Measurements from ENCODE around the gene PROM1. TPM values are rescaled to one million over a fixed set of nuclear protein-coding genes. Genes with fewer than 3 reads are reported as not detected.

Gene PROM1
- total RNA-seq, 2 experiments from 2014 or later, result not detected

- peaks cover 81% of the 10 kb centered on the region for H3K27me3 Mint-ChIP-seq
- DNase-seq (no peak), ATAC-seq (no peak)
- H3K9me3 Mint-ChIP-seq (ENCODE audit: low read depth), result no peaks in the 10 kb centered on the region
- CTCF ChIA-PET, result interaction anchor here (2.0 kb wide), 1 partner anchor 8 kb away, joined by 5 read pairs; no protein-coding TSS in a partner anchor
- no peak overlapping the region for H3K27ac Mint-ChIP-seq
- no peaks in the 10 kb centered on the region for H3K36me3 Mint-ChIP-seq
- no peaks in the 10 kb centered on the region for H3K4me1 Mint-ChIP-seq
- no peak overlapping the region for H3K4me3 Mint-ChIP-seq
Measured at GRCh38 chr4:16090096-16090705, 6.4 kb upstream of the PROM1 start.

GRCh38 chr4:16089156-16089555 is 5.3 kb upstream of the PROM1 start:
- Mint-ChIP-seq H3K4me3 (no peak overlapping the region), H3K36me3 (peaks cover 1% of the 10 kb centered on the region), H3K27me3 (peaks cover 87% of the 10 kb centered on the region), H3K9me3 (ENCODE audit: low read depth) (no peaks in the 10 kb centered on the region), H3K27ac (no peak overlapping the region), H3K4me1 (peaks cover under 1% of the 10 kb centered on the region)
- CTCF ChIA-PET, result no interaction called here
- ATAC-seq, result no peak
- no peak for DNase-seq

GRCh38 chr4:16088601-16089000 is 4.8 kb upstream of the PROM1 start:
- peaks cover 4% of the 10 kb centered on the region for H3K4me1 Mint-ChIP-seq
- CTCF ChIA-PET, result no interaction called here
- H3K27me3 Mint-ChIP-seq, result peaks cover 88% of the 10 kb centered on the region
- H3K4me3 Mint-ChIP-seq, result no peak overlapping the region
- ATAC-seq (no peak), DNase-seq (no peak)
- H3K9me3 Mint-ChIP-seq (ENCODE audit: low read depth), result no peaks in the 10 kb centered on the region
- H3K36me3 Mint-ChIP-seq, result peaks cover 1% of the 10 kb centered on the region
- H3K27ac Mint-ChIP-seq, result no peak overlapping the region

- peaks cover 91% of the 10 kb centered on the region for H3K27me3 Mint-ChIP-seq
- H3K27ac Mint-ChIP-seq, result no peak overlapping the region
- peaks cover 1% of the 10 kb centered on the region for H3K36me3 Mint-ChIP-seq
- ATAC-seq (no peak), DNase-seq (no peak)
- H3K4me1 Mint-ChIP-seq, result peaks cover 10% of the 10 kb centered on the region
- CTCF ChIA-PET, result interaction anchor here (1.0 kb wide), 1 partner anchor 42 kb away, joined by 3 read pairs; no protein-coding TSS in a partner anchor
- H3K4me3 Mint-ChIP-seq, result no peak overlapping the region
- H3K9me3 Mint-ChIP-seq (ENCODE audit: low read depth), result no peaks in the 10 kb centered on the region
Measured at GRCh38 chr4:16085822-16086221, 2.0 kb upstream of the PROM1 start.

- CTCF ChIA-PET, result interaction anchor here (1.2 kb wide), 1 partner anchor 9 kb away, joined by 5 read pairs; no protein-coding TSS in a partner anchor
- ATAC-seq, result peak; percentile 39
- Mint-ChIP-seq H3K36me3 (peaks cover 1% of the 10 kb centered on the region), H3K4me3 (peak overlapping the region; percentile 41), H3K4me1 (peaks cover 10% of the 10 kb centered on the region), H3K27ac (no peak overlapping the region), H3K9me3 (ENCODE audit: low read depth) (no peaks in the 10 kb centered on the region), H3K27me3 (peaks cover 77% of the 10 kb centered on the region)
- DNase-seq, result no peak
Measured at GRCh38 chr4:16082426-16083240, 1.2 kb downstream of the PROM1 start.

GRCh38 chr4:16082041-16082425 is 1.8 kb downstream of the PROM1 start:
- CTCF ChIA-PET, result interaction anchor here (1.2 kb wide), 1 partner anchor 9 kb away, joined by 5 read pairs; no protein-coding TSS in a partner anchor
- no peak for ATAC-seq
- H3K4me3 Mint-ChIP-seq, result no peak overlapping the region
- peaks cover 71% of the 10 kb centered on the region for H3K27me3 Mint-ChIP-seq
- no peak for DNase-seq
- no peaks in the 10 kb centered on the region for H3K9me3 Mint-ChIP-seq (ENCODE audit: low read depth)
- H3K27ac Mint-ChIP-seq, result no peak overlapping the region
- H3K4me1 Mint-ChIP-seq, result peaks cover 10% of the 10 kb centered on the region
- peaks cover 1% of the 10 kb centered on the region for H3K36me3 Mint-ChIP-seq

- Mint-ChIP-seq H3K4me1 (peaks cover 9% of the 10 kb centered on the region), H3K9me3 (ENCODE audit: low read depth) (no peaks in the 10 kb centered on the region), H3K27ac (no peak overlapping the region), H3K4me3 (no peak overlapping the region), H3K36me3 (no peaks in the 10 kb centered on the region), H3K27me3 (peaks cover 54% of the 10 kb centered on the region)
- CTCF ChIA-PET, result no interaction called here
- DNase-seq, result no peak
- no peak for ATAC-seq
Measured at GRCh38 chr4:16079046-16079445, 4.8 kb downstream of the PROM1 start.

GRCh38 chr4:16078195-16078760 is 5.5 kb downstream of the PROM1 start:
- Mint-ChIP-seq H3K27ac (no peak overlapping the region), H3K4me1 (peaks cover 6% of the 10 kb centered on the region), H3K4me3 (no peak overlapping the region), H3K27me3 (peaks cover 55% of the 10 kb centered on the region), H3K36me3 (no peaks in the 10 kb centered on the region), H3K9me3 (ENCODE audit: low read depth) (no peaks in the 10 kb centered on the region)
- ATAC-seq (no peak), DNase-seq (no peak)
- CTCF ChIA-PET, result no interaction called here

GRCh38 chr4:16077786-16078185 is 6.0 kb downstream of the PROM1 start:
- H3K27me3 Mint-ChIP-seq, result peaks cover 57% of the 10 kb centered on the region
- H3K4me3 Mint-ChIP-seq, result no peak overlapping the region
- DNase-seq, result no peak
- H3K36me3 Mint-ChIP-seq, result no peaks in the 10 kb centered on the region
- ATAC-seq, result no peak
- H3K9me3 Mint-ChIP-seq (ENCODE audit: low read depth), result no peaks in the 10 kb centered on the region
- peaks cover 6% of the 10 kb centered on the region for H3K4me1 Mint-ChIP-seq
- no peak overlapping the region for H3K27ac Mint-ChIP-seq
- CTCF ChIA-PET, result no interaction called here

GRCh38 chr4:16075975-16076757 is 7.7 kb downstream of the PROM1 start:
- H3K36me3 Mint-ChIP-seq, result peaks cover 2% of the 10 kb centered on the region

GRCh38 chr4:16075061-16075460 is 8.8 kb downstream of the PROM1 start:
- ATAC-seq (no peak), DNase-seq (no peak)
- H3K4me1 Mint-ChIP-seq, result peaks cover 9% of the 10 kb centered on the region
- no peak overlapping the region for H3K4me3 Mint-ChIP-seq
- peaks cover 53% of the 10 kb centered on the region for H3K27me3 Mint-ChIP-seq
- peaks cover 4% of the 10 kb centered on the region for H3K36me3 Mint-ChIP-seq
- CTCF ChIA-PET, result no interaction called here
- H3K9me3 Mint-ChIP-seq (ENCODE audit: low read depth), result no peaks in the 10 kb centered on the region
- no peak overlapping the region for H3K27ac Mint-ChIP-seq

More at GRCh38 chr4:16075975-16076757, 7.7 kb downstream of the PROM1 start:
- CTCF ChIA-PET, result no interaction called here
- Mint-ChIP-seq H3K4me3 (no peak overlapping the region), H3K27ac (no peak overlapping the region), H3K27me3 (peaks cover 52% of the 10 kb centered on the region), H3K4me1 (peaks cover 7% of the 10 kb centered on the region), H3K9me3 (ENCODE audit: low read depth) (no peaks in the 10 kb centered on the region)
- ATAC-seq (no peak), DNase-seq (no peak)

GRCh38 chr4:16072168-16072567 is 11.7 kb downstream of the PROM1 start:
- CTCF ChIA-PET, result no interaction called here

GRCh38 chr4:16070203-16070602 is 13.6 kb downstream of the PROM1 start:
- H3K9me3 Mint-ChIP-seq (ENCODE audit: low read depth), result no peaks in the 10 kb centered on the region
- H3K4me1 Mint-ChIP-seq, result peaks cover 9% of the 10 kb centered on the region
- no peak overlapping the region for H3K4me3 Mint-ChIP-seq
- no peak for DNase-seq
- H3K27me3 Mint-ChIP-seq, result peaks cover 43% of the 10 kb centered on the region
- no peak for ATAC-seq
- H3K36me3 Mint-ChIP-seq, result peaks cover 4% of the 10 kb centered on the region
- CTCF ChIA-PET, result no interaction called here
- H3K27ac Mint-ChIP-seq, result no peak overlapping the region

More at GRCh38 chr4:16072168-16072567, 11.7 kb downstream of the PROM1 start:
- Mint-ChIP-seq H3K36me3 (peaks cover 4% of the 10 kb centered on the region), H3K9me3 (ENCODE audit: low read depth) (no peaks in the 10 kb centered on the region), H3K4me3 (no peak overlapping the region), H3K27ac (no peak overlapping the region), H3K4me1 (peaks cover 9% of the 10 kb centered on the region), H3K27me3 (peaks cover 47% of the 10 kb centered on the region)
- DNase-seq (no peak), ATAC-seq (no peak)

All from activated CD8-positive, alpha-beta memory T cell treated with anti-CD3 and anti-CD28 coated beads, Interleukin-2, amount 10 ng/mL, durations not matched to agents 7 days and 5 days (primary cell).